OCI-LY1 (cell line): ENCODE measurements around the gene TEAD1.

ENCODE experiments used
- H2AFZ ChIP-seq: fragments of 200-600 bp; sonication (generic), shearing (Covaris generic); 2 replicates; pipeline ENCODE4 v1.6.0; 2014; ENCODE audit warnings: antibody characterized with exemption, mild to moderate bottlenecking, low read length
- H3F3A ChIP-seq: fragments of 200-600 bp; sonication (generic), shearing (Covaris generic); 2 replicates; pipeline ENCODE4 v1.6.0; 2014; ENCODE audit warnings: mild to moderate bottlenecking, antibody characterized with exemption, low read length, moderate library complexity; ENCODE audit not compliant: insufficient read depth
- H3K27ac ChIP-seq: fragments of 200-600 bp; sonication (generic); 2 replicates; pipeline ENCODE4 v1.5.1; 2014; ENCODE audit warnings: low read length, mixed run types, mild to moderate bottlenecking, low read depth; ENCODE audit not compliant: poor library complexity, severe bottlenecking
- H3K27me3 ChIP-seq: fragments of 200-600 bp; sonication (generic); 2 replicates; pipeline ENCODE4 v1.6.0; 2014; ENCODE audit warnings: antibody characterized with exemption, mild to moderate bottlenecking, low read length, moderate library complexity; ENCODE audit not compliant: insufficient read depth
- H3K36me3 ChIP-seq: fragments of 200-600 bp; sonication (generic); 2 replicates; pipeline ENCODE4 v1.6.1; 2014; ENCODE audit warnings: mild to moderate bottlenecking, antibody characterized with exemption, low read length, moderate library complexity, mixed read lengths; ENCODE audit not compliant: insufficient read depth
- H3K4me1 ChIP-seq: fragments of 200-600 bp; sonication (generic); 2 replicates; pipeline ENCODE4 v1.5.1; 2014; ENCODE audit warnings: mild to moderate bottlenecking, low read length, moderate library complexity; ENCODE audit not compliant: insufficient read depth, severe bottlenecking
- H3K4me2 ChIP-seq: fragments of 200-600 bp; sonication (generic), shearing (Covaris generic); 2 replicates; pipeline ENCODE4 v1.6.1; 2014; ENCODE audit warnings: low read length
- H3K4me3 ChIP-seq: fragments of 200-600 bp; sonication (generic); 2 replicates; pipeline ENCODE4 v1.5.1; 2014; ENCODE audit warnings: low read length, low read depth, mild to moderate bottlenecking, mixed read lengths; ENCODE audit not compliant: poor library complexity, severe bottlenecking
- H3K79me2 ChIP-seq: fragments of 200-600 bp; shearing (Covaris generic); 2 replicates; pipeline ENCODE4 v1.6.1; 2016; ENCODE audit warnings: mixed run types, low read length, mixed read lengths; ENCODE audit not compliant: insufficient read depth
- H3K9ac ChIP-seq: fragments of 200-600 bp; sonication (generic), shearing (Covaris generic); 2 replicates; pipeline ENCODE4 v1.6.1; 2014; ENCODE audit warnings: mild to moderate bottlenecking, low read length, mixed read lengths
- H3K9me2 ChIP-seq: fragments of 200-600 bp; sonication (generic), shearing (Covaris generic); 2 replicates; pipeline ENCODE4 v1.6.1; 2014; ENCODE audit warnings: low read depth, mild to moderate bottlenecking, low read length, mixed read lengths
- H3K9me3 ChIP-seq: fragments of 200-600 bp; shearing (Covaris generic); 2 replicates; pipeline ENCODE4 v1.6.1; 2014; ENCODE audit warnings: low read length, mixed read lengths
- H4K20me1 ChIP-seq: fragments of 200-600 bp; sonication (generic), shearing (Covaris generic); 2 replicates; pipeline ENCODE4 v1.6.0; 2016; ENCODE audit warnings: mild to moderate bottlenecking, low read length; ENCODE audit not compliant: insufficient read depth
- CTCF ChIP-seq: fragments of 200-600 bp; sonication (generic), shearing (Covaris generic); IDR thresholded peaks from 2 replicates; pipeline ENCODE4 v1.5.1; 2017; ENCODE audit warnings: mild to moderate bottlenecking, antibody characterized with exemption, low read length, moderate library complexity, mixed read lengths
- EZH2 ChIP-seq: fragments of 200-600 bp; sonication (generic), shearing (Covaris generic); IDR thresholded peaks from 2 replicates; pipeline ENCODE4 v1.8.0; 2017; ENCODE audit warnings: borderline replicate concordance, mixed run types, mild to moderate bottlenecking, antibody characterized with exemption, low read length, moderate library complexity, mixed read lengths

TEAD1 gene

GRCh38 chr11:12693479-12694182 lies 19.4 kb downstream of the TEAD1 start:
- no peak overlapping the region for H2AFZ ChIP-seq
- no peaks in the 10 kb centered on the region for H3K36me3 ChIP-seq
- no peaks in the 10 kb centered on the region for H3K9me2 ChIP-seq
- H3K4me3 ChIP-seq = no peak overlapping the region
- H3K4me1 ChIP-seq = no peaks in the 10 kb centered on the region
- no peaks in the 10 kb centered on the region for H3F3A ChIP-seq
- no peaks in the 10 kb centered on the region for H3K79me2 ChIP-seq
- TF ChIP-seq EZH2 (no peak), CTCF (no peak)
- H3K27ac ChIP-seq = no peak overlapping the region
- no peaks in the 10 kb centered on the region for H3K9me3 ChIP-seq
- no peaks in the 10 kb centered on the region for H4K20me1 ChIP-seq
- H3K9ac ChIP-seq = no peak overlapping the region
- H3K4me2 ChIP-seq = no peak overlapping the region
- H3K27me3 ChIP-seq = no peaks in the 10 kb centered on the region

GRCh38 chr11:12694183-12694531 lies 19.9 kb downstream of the TEAD1 start:
- H3K27ac ChIP-seq = no peak overlapping the region
- H3K79me2 ChIP-seq = no peaks in the 10 kb centered on the region
- no peaks in the 10 kb centered on the region for H3K4me1 ChIP-seq
- no peak for TF ChIP-seq EZH2
- TF ChIP-seq CTCF = no peak
- H3K27me3 ChIP-seq = no peaks in the 10 kb centered on the region
- H3K9me3 ChIP-seq = no peaks in the 10 kb centered on the region
- H3K4me2 ChIP-seq = no peak overlapping the region
- H4K20me1 ChIP-seq = no peaks in the 10 kb centered on the region
- no peaks in the 10 kb centered on the region for H3F3A ChIP-seq
- no peaks in the 10 kb centered on the region for H3K9me2 ChIP-seq
- H3K9ac ChIP-seq = no peak overlapping the region
- no peaks in the 10 kb centered on the region for H3K36me3 ChIP-seq
- no peak overlapping the region for H2AFZ ChIP-seq
- no peak overlapping the region for H3K4me3 ChIP-seq

- Histone ChIP-seq H3K4me3 (no peak overlapping the region), H3K9me3 (no peaks in the 10 kb centered on the region), H3K36me3 (no peaks in the 10 kb centered on the region), H3K27ac (no peak overlapping the region), H3F3A (no peaks in the 10 kb centered on the region), H3K9me2 (no peaks in the 10 kb centered on the region), H3K4me2 (no peak overlapping the region), H3K9ac (no peak overlapping the region), H3K27me3 (no peaks in the 10 kb centered on the region), H4K20me1 (no peaks in the 10 kb centered on the region), H3K79me2 (no peaks in the 10 kb centered on the region), H2AFZ (no peak overlapping the region), H3K4me1 (no peaks in the 10 kb centered on the region)
- no peak for TF ChIP-seq CTCF
- TF ChIP-seq EZH2 = no peak
These were observed 21.1 kb downstream of the TEAD1 start for GRCh38 chr11:12695221-12695794.
